Suprapubic skin (tissue), 4 donors: Measurements from ENCODE around the gene C1orf122. TPM values are rescaled to one million over a fixed set of nuclear protein-coding genes. Genes with fewer than 3 reads are reported as not detected.

Experiments
- DNase-seq, 2 donors: peaks; one replicate each; pipeline ENCODE4 v3.0.0-alpha.2; 2019; ENCODE audit warnings: low spot score in 2 of 2
- H3K27ac ChIP-seq: fragments of 200-600 bp; sonication (generic); one replicate; pipeline ENCODE4 v1.5.1; 2019
- H3K27me3 ChIP-seq: fragments of 200-600 bp; sonication (generic); one replicate; pipeline ENCODE4 v1.5.1; 2019
- H3K36me3 ChIP-seq: fragments of 200-600 bp; sonication (generic); one replicate; pipeline ENCODE4 v1.5.1; 2019
- H3K4me1 ChIP-seq: fragments of 200-600 bp; sonication (generic); one replicate; pipeline ENCODE4 v1.5.1; 2019
- H3K4me3 ChIP-seq: fragments of 200-600 bp; sonication (generic); one replicate; pipeline ENCODE4 v1.5.1; 2019; ENCODE audit warnings: mild to moderate bottlenecking
- H3K9me3 ChIP-seq: fragments of 200-600 bp; sonication (generic); one replicate; pipeline ENCODE4 v1.5.1; 2019
- CTCF ChIP-seq, 2 donors: fragments of 200-600 bp in 1 of 2; fragments of 450-650 bp in 1 of 2; sonication (generic) in 1 of 2; IDR thresholded peaks; one replicate each; pipeline ENCODE4 v1.5.1; 2016 to 2019; ENCODE audit warnings: antibody characterized with exemption in 2 of 2, mild to moderate bottlenecking in 1 of 2, moderate library complexity in 1 of 2
- EP300 ChIP-seq: sonication (generic); formaldehyde crosslinking; IDR thresholded peaks from one replicate; pipeline ENCODE4 v1.6.1; 2017; ENCODE audit warnings: antibody characterized with exemption
- POLR2A ChIP-seq, 2 donors: fragments of 450-650 bp; IDR thresholded peaks; one replicate each; pipeline ENCODE4 v1.6.1; 2017; ENCODE audit warnings: antibody characterized with exemption in 2 of 2, mild to moderate bottlenecking in 2 of 2, moderate library complexity in 2 of 2
- POLR2AphosphoS5 ChIP-seq, 3 donors: sonication (generic); formaldehyde crosslinking; IDR thresholded peaks; one replicate each; pipeline ENCODE4 v1.6.1; 2017; ENCODE audit warnings: antibody characterized with exemption in 3 of 3
- WGBS: methylation state at CpG from one replicate; pipeline ENCODE4 v1.1.5; 2018; 5-methylcytosine and 5-hydroxymethylcytosine counted together
- total RNA-seq, 4 donors: library from RNA; depleted of rRNA; stranded (reverse); fragments of >200 nt; gene quantifications; one replicate each; pipeline ENCODE4 v1.1.0, GENCODE V29; 2016

The C1orf122 gene
- total RNA-seq, 4 donors from 2014 or later: 27.7 to 54.5 (median 41.2) TPM

GRCh38 chr1:37845786-37846185 is 38.2 kb downstream of the C1orf122 start:
- TF ChIP-seq EP300: no peak
- no peak for TF ChIP-seq POLR2A (IDR thresholded peaks at IDR 0.05)
- no peak for TF ChIP-seq CTCF (IDR thresholded peaks at IDR 0.05)
- no peak for TF ChIP-seq POLR2AphosphoS5 (IDR thresholded peaks at IDR 0.05)
- Histone ChIP-seq H3K36me3 (peaks cover 6% of the 10 kb centered on the region), H3K9me3 (no peaks in the 10 kb centered on the region), H3K27ac (no peak overlapping the region), H3K27me3 (no peaks in the 10 kb centered on the region), H3K4me1 (peaks cover 11% of the 10 kb centered on the region), H3K4me3 (no peak overlapping the region)
- no peak for DNase-seq
- 76% methylated on average over 3 of the region's 3 CpGs for WGBS

GRCh38 chr1:37846647-37847339 is 39.2 kb downstream of the C1orf122 start:
- no peak for TF ChIP-seq POLR2AphosphoS5 (IDR thresholded peaks at IDR 0.05)
- TF ChIP-seq CTCF (IDR thresholded peaks at IDR 0.05): no peak
- TF ChIP-seq POLR2A (IDR thresholded peaks at IDR 0.05): no peak
- no peak for TF ChIP-seq EP300
- Histone ChIP-seq H3K4me1 (peaks cover 21% of the 10 kb centered on the region), H3K27me3 (no peaks in the 10 kb centered on the region), H3K36me3 (no peaks in the 10 kb centered on the region), H3K27ac (no peak overlapping the region), H3K9me3 (no peaks in the 10 kb centered on the region), H3K4me3 (no peak overlapping the region)
- no peak for DNase-seq
- WGBS: 88% methylated on average over 4 of the region's 4 CpGs

GRCh38 chr1:37849480-37849879 is 41.9 kb downstream of the C1orf122 start:
- Histone ChIP-seq H3K27me3 (no peaks in the 10 kb centered on the region), H3K36me3 (peaks cover 4% of the 10 kb centered on the region), H3K4me3 (no peak overlapping the region), H3K27ac (no peak overlapping the region), H3K4me1 (peaks cover 28% of the 10 kb centered on the region), H3K9me3 (no peaks in the 10 kb centered on the region)
- DNase-seq: no peak
- TF ChIP-seq CTCF (IDR thresholded peaks at IDR 0.05) (no peak), POLR2A (IDR thresholded peaks at IDR 0.05) (no peak), EP300 (no peak), POLR2AphosphoS5 (IDR thresholded peaks at IDR 0.05) (no peak)
- whole genome bisulfite sequencing: 75% methylated on average over 3 of the region's 3 CpGs

GRCh38 chr1:37850352-37850955 is 42.9 kb downstream of the C1orf122 start:
- H3K9me3 ChIP-seq: no peaks in the 10 kb centered on the region
- H3K27ac ChIP-seq: no peak overlapping the region
- H3K4me1 ChIP-seq: peaks cover 35% of the 10 kb centered on the region
- DNase-seq: no peak
- 85% methylated on average over 6 of the region's 6 CpGs for WGBS
- H3K36me3 ChIP-seq: peaks cover 4% of the 10 kb centered on the region
- no peak overlapping the region for H3K4me3 ChIP-seq
- no peak for TF ChIP-seq CTCF (IDR thresholded peaks at IDR 0.05)
- no peak for TF ChIP-seq POLR2A (IDR thresholded peaks at IDR 0.05)
- TF ChIP-seq EP300: no peak
- TF ChIP-seq POLR2AphosphoS5 (IDR thresholded peaks at IDR 0.05): no peak
- no peaks in the 10 kb centered on the region for H3K27me3 ChIP-seq

GRCh38 chr1:37851262-37851661 is 43.7 kb downstream of the C1orf122 start:
- no peak for TF ChIP-seq POLR2A (IDR thresholded peaks at IDR 0.05)
- TF ChIP-seq POLR2AphosphoS5 (IDR thresholded peaks at IDR 0.05): no peak
- TF ChIP-seq EP300: no peak
- no peak for TF ChIP-seq CTCF (IDR thresholded peaks at IDR 0.05)
- Histone ChIP-seq H3K4me1 (peaks cover 43% of the 10 kb centered on the region), H3K36me3 (peaks cover 4% of the 10 kb centered on the region), H3K27ac (no peak overlapping the region), H3K9me3 (no peaks in the 10 kb centered on the region), H3K27me3 (no peaks in the 10 kb centered on the region), H3K4me3 (no peak overlapping the region)
- DNase-seq: no peak
